Measurements from ENCODE around the gene HEYL. TPM values are rescaled to one million over a fixed set of nuclear protein-coding genes. Genes with fewer than 3 reads are reported as not detected.

HEYL gene
- total RNA-seq, 6 experiments from 2014 or later: 0.98 to 2.6 (median 1.6) TPM

GRCh38 chr1:39647247-39647646, 7.8 kb upstream of the HEYL start:
- Histone ChIP-seq H3K4me3 (no peak overlapping the region), H3K36me3 (no peaks in the 10 kb centered on the region), H3K27me3 (no peaks in the 10 kb centered on the region), H3K4me1 (no peaks in the 10 kb centered on the region), H3K27ac (no peak overlapping the region), H3K9me3 (no peaks in the 10 kb centered on the region)
- ATAC-seq (no peak), DNase-seq (no peak)
- TF ChIP-seq POLR2A (IDR thresholded peaks at IDR 0.05) (no peak), CTCF (IDR thresholded peaks at IDR 0.05) (no peak)
- 39% methylated on average over 2 of the region's 3 CpGs for WGBS (ENCODE audit: insufficient coverage, low coverage, low lambda C conversion rate, missing lambda C conversion rate)
- intact Hi-C loops (cut with DNase I): no loop called here

GRCh38 chr1:39646232-39647081, 7.0 kb upstream of the HEYL start:
- peak in 1 of 3 donors; percentile 28 for DNase-seq
- H3K27ac ChIP-seq: no peak overlapping the region
- H3K4me1 ChIP-seq: no peaks in the 10 kb centered on the region
- H3K27me3 ChIP-seq: no peaks in the 10 kb centered on the region
- H3K9me3 ChIP-seq: no peaks in the 10 kb centered on the region
- no peak overlapping the region for H3K4me3 ChIP-seq
- intact Hi-C loops (cut with DNase I): no loop called here
- peak in 3 of 4 donors; percentile 27 to 45 (median 41) for ATAC-seq
- no peak for TF ChIP-seq POLR2A (IDR thresholded peaks at IDR 0.05)
- no peak for TF ChIP-seq CTCF (IDR thresholded peaks at IDR 0.05)
- 73% methylated on average over 9 of the region's 12 CpGs for whole genome bisulfite sequencing (ENCODE audit: insufficient coverage, low coverage, low lambda C conversion rate, missing lambda C conversion rate)
- no peaks in the 10 kb centered on the region for H3K36me3 ChIP-seq

- intact Hi-C loops (cut with DNase I): no loop called here
- Histone ChIP-seq H3K4me1 (no peaks in the 10 kb centered on the region), H3K27me3 (no peaks in the 10 kb centered on the region), H3K9me3 (no peaks in the 10 kb centered on the region), H3K36me3 (no peaks in the 10 kb centered on the region), H3K27ac (no peak overlapping the region), H3K4me3 (no peak overlapping the region)
- ATAC-seq: no peak
- DNase-seq: no peak
- 70% methylated on average over 3 of the region's 3 CpGs for WGBS (ENCODE audit: insufficient coverage, low coverage, low lambda C conversion rate, missing lambda C conversion rate)
- TF ChIP-seq POLR2A (IDR thresholded peaks at IDR 0.05) (no peak), CTCF (IDR thresholded peaks at IDR 0.05) (no peak)
Observed at GRCh38 chr1:39645411-39646043, 6.1 kb upstream of the HEYL start.

GRCh38 chr1:39643705-39644104, 4.3 kb upstream of the HEYL start:
- Histone ChIP-seq H3K4me3 (no peak overlapping the region), H3K36me3 (no peaks in the 10 kb centered on the region), H3K9me3 (no peaks in the 10 kb centered on the region), H3K27ac (no peak overlapping the region), H3K4me1 (no peaks in the 10 kb centered on the region), H3K27me3 (no peaks in the 10 kb centered on the region)
- intact Hi-C loops (cut with DNase I): no loop called here
- WGBS (ENCODE audit: insufficient coverage, low coverage, low lambda C conversion rate, missing lambda C conversion rate): 52% methylated on average over 3 of the region's 3 CpGs
- ATAC-seq (no peak), DNase-seq (no peak)
- TF ChIP-seq POLR2A (IDR thresholded peaks at IDR 0.05) (no peak), CTCF (IDR thresholded peaks at IDR 0.05) (no peak)
